HG03103 (cell line): ENCODE results near the gene WNK2.

Source experiments
- ATAC-seq: cut with Tn5 transposase; IDR thresholded peaks from one replicate; pipeline ENCODE4 v1.9.1; 2021; ENCODE audit warnings: low read depth; ENCODE audit not compliant: unreplicated experiment

WNK2 gene

GRCh38 chr9:93212409-93212808, 28.5 kb downstream of the WNK2 start:
- ATAC-seq: no peak

DNA sequence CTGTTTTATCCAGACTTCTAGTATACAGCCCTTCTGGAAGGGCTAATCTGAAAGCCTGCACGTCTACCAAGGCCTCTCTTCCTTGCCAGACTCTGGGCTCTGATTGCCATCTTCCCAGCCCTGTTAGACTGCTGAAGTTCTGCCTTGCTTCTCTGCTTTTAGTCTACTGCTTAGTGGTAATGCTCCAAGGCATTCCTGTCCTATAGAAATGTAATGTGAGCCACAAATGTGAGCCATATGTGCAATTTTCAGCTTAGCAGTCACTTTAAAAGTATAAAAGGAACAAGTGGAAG, 32.1 kb downstream of the WNK2 start:
- ATAC-seq: no peak

GRCh38 chr9:93217706-93218105, 33.8 kb downstream of the WNK2 start:
- no peak for ATAC-seq

GRCh38 chr9:93218161-93218560, 34.2 kb downstream of the WNK2 start:
- no peak for ATAC-seq

DNA sequence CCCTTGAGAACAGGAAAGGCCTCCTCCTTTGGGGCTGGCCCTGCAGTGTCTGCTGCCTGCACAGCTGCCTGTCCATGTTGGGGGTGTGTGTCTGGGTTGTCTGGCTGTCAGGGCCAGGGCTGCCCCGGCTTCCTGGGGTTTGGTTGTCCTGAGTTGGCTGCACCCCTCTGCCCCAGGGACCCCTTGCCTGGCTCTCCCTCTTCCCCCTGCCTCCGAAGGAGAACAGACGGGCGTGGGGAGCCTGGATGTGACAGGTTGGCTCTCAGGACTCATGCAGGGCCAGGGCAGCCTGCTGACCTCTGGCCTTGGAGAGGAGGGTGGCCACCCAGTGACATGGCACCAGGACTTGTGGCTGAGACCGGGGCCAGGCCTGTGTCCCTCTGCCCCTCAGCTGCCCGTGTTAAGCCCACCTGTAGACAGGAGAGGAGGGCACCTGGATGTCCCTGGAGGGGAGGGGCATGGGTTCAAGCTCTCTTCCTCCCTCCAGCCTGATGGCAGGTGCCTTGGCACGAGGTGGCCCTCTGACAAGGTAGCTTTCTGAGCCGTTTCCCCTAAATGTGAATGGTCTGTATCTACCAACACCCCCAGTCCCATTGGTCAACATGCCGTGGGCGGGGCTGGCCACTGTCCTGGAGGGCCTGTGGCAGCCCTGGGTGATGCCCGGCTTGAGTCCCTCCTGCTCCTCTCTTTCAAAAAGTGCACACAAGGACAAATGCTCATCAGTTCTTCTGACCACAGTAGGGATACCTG, 34.9 kb downstream of the WNK2 start:
- ATAC-seq: no peak

- ATAC-seq: no peak
Observed at GRCh38 chr9:93219692-93220091, 35.8 kb downstream of the WNK2 start.

DNA sequence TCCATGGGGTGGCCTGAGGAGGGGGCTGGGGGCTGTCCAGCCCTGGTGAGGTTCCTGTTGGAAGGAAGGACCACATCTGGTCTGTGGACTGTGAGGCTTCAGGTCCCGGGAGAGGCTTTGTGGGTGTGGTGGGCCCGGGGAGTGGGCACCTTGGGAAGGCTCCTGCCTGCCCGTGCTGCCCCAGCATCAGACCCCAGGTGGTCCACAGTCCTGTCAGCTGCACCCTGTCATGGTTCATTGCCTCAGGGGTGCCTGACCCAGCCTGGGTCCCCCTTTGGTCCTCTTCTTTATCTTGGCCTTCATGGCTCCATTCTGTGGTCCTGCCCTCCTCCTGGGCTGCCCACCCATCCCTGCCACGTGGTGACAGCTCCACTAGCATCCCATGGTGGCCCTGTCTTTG, 36.7 kb downstream of the WNK2 start:
- no peak for ATAC-seq

GRCh38 chr9:93221044-93221443, 37.1 kb downstream of the WNK2 start:
- ATAC-seq: no peak

GRCh38 chr9:93222890-93223259, 38.9 kb downstream of the WNK2 start:
- ATAC-seq: no peak

- no peak for ATAC-seq
Observed at GRCh38 chr9:93223260-93224180, 39.6 kb downstream of the WNK2 start.

- ATAC-seq: no peak
Observed at GRCh38 chr9:93224591-93224990, 40.7 kb downstream of the WNK2 start.

- no peak for ATAC-seq
Observed at GRCh38 chr9:93225417-93225816, 41.5 kb downstream of the WNK2 start.

GRCh38 chr9:93225892-93226291, 42.0 kb downstream of the WNK2 start:
- no peak for ATAC-seq

GRCh38 chr9:93226819-93227218, 42.9 kb downstream of the WNK2 start:
- no peak for ATAC-seq

GRCh38 chr9:93228030-93228429, 44.1 kb downstream of the WNK2 start:
- no peak for ATAC-seq

DNA sequence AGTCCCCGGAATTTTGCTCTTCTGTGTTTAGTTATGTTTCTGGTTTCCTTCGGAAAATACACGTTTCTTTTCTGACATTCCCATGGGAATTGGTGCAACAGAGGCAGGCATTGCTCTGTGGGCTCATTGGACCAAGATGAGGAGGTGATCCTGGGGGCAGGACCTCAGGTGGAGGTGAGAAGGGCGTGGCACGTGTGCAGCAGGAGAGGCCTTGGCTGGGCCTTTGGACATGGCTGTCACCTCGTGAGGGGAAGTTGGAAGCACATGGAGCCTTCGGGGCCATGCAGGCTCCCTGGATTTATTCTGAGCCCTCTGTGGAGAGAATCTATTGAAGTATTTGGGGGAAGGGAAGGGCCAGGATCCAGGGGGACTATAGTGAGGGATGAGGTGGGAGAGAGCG, 44.5 kb downstream of the WNK2 start:
- no peak for ATAC-seq

GRCh38 chr9:93229636-93230035, 45.7 kb downstream of the WNK2 start:
- no peak for ATAC-seq

- no peak for ATAC-seq
Observed at GRCh38 chr9:93230185-93230584, 46.2 kb downstream of the WNK2 start.

- no peak for ATAC-seq
Observed at GRCh38 chr9:93230601-93231000, 46.7 kb downstream of the WNK2 start.

DNA sequence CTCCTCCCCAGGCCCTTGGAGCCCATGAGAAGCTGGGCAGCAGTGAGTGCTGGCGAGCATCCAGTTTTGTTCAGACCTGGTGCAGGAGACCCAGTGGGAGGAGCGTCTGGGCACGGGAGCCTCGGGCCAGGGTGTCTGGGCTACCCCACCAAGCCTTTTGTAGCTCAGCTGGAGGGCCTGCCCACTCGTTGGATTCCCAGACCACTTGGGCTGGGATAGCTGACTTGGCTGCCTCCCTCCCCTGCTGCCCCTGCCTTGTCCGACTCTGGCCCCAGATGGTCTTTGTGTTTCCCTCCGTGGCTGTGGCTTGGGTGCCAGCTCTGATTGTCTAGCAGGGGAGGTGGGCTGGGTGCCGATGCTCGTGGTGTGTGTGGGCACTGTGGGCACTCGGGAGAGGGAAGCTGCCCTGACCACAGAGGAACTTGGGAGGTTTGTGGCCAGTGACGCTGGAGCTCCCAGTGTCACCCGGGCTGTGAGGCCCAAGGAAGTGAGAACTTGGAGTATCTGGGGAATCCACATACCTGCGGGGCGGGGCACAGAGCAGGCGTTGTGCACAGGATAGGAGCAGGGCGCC, 47.3 kb downstream of the WNK2 start:
- no peak for ATAC-seq

- no peak for ATAC-seq
Observed at GRCh38 chr9:93231716-93232115, 47.8 kb downstream of the WNK2 start.
